Measurements from ENCODE around the gene GRK5. TPM values are rescaled to one million over a fixed set of nuclear protein-coding genes. Genes with fewer than 3 reads are reported as not detected.

The GRK5 gene
- total RNA-seq, 1 experiment from 2014 or later, result 2.3 TPM

DNA sequence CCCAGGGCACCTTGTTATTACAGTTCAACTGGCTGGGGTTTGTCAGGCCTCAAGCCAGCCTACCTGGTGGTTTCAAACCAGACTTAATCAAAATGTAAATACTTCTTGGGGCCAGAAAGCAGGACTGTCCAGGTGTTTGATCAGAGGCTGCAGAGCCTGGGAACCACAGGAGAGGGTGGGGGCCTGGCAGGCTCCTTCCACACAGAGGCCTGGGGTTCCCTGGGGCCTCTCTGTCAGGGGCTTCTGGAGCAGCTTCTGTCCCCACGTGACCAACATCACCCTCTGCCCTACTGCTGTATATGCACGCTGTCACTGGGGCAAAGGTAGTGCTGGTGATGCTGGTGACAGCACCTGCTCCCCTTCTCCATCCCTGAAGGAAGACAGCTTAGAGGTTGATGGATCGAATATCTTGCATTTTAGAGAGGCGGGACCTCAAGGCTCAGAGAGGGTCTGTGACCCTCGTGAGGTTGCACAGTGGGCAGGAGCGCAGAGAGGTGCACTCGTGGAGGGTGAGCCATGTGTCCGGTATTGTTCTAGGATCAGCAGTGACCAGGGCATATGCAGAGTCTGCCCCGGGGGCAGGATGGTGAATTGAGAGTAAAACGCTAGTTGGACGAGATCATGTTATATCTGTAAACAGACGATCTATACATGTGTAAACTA is 95.4 kb downstream of the GRK5 start:
- DNase-seq (ENCODE audit: low spot score) (no peak), ATAC-seq (no peak)
- H3K4me1 Mint-ChIP-seq, result peaks cover 10% of the 10 kb centered on the region; the same call in 1 of the 2 replicates
- H3K27ac Mint-ChIP-seq, result no peak overlapping the region
- peaks cover 3% of the 10 kb centered on the region for H3K9me3 Mint-ChIP-seq
- ChIA-PET CTCF (interaction anchor here (0.5 to 1.6 kb wide), 6 partner anchors 13 to 143 kb away, joined by 3 to 8 read pairs (median 3); partner anchors contain the start of gene GRK5), POLR2A (no interaction called here)
- TF ChIP-seq GABPB1 (CRISPR knock-in tag; IDR thresholded peaks at IDR 0.05) (no peak), NR2C2 (CRISPR knock-in tag; IDR thresholded peaks at IDR 0.05) (no peak), NFYB (CRISPR knock-in tag; conservative IDR thresholded peaks at IDR 0.05; ENCODE audit: low read depth) (no peak), KAT7 (CRISPR knock-in tag; IDR thresholded peaks at IDR 0.05; ENCODE audit: borderline replicate concordance) (no peak), SP1 (CRISPR knock-in tag; conservative IDR thresholded peaks at IDR 0.05) (no peak), ETV6 (CRISPR knock-in tag; IDR thresholded peaks at IDR 0.05) (no peak), TCF7 (CRISPR knock-in tag; IDR thresholded peaks at IDR 0.05; ENCODE audit: low read depth) (no peak), RORB (CRISPR knock-in tag; IDR thresholded peaks at IDR 0.05) (no peak), AFF4 (CRISPR knock-in tag; IDR thresholded peaks at IDR 0.05; ENCODE audit: borderline replicate concordance) (no peak)
- TF ChIP-seq, protein P1, sequence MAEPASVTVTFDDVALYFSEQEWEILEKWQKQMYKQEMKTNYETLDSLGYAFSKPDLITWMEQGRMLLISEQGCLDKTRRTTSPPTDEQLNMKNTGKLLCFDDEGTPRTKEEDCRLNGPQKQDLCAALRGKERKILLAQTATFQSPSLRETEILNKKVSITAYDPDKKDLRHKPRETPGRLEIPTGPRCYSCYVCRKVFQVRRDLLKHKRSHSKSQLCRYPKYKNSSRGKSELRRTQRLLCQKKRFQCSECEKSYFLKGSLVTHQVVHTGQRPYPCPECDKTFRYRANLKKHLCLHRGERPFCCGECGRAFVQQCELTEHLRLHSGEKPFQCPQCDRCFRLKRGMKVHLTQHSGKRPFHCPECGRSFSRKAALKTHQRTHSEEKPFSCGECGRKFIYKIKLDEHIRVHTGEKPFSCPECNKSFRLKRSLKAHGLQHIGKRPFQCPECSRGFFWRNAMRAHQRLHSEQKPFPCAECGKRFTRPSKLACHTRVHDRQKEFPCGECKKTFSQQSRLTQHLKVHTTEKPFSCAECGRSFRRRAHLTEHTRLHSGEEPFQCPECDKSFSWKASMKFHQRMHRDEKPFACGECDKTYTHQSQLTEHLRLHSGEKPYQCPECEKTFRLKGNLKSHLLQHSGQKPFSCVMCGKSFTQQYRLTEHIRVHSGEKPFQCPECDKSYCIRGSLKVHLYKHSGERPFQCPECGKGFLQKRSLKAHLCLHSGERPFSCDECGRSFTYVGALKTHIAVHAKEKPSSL (CRISPR knock-in tag; conservative IDR thresholded peaks at IDR 0.05), result no peak
- TF ChIP-seq, protein P2, sequence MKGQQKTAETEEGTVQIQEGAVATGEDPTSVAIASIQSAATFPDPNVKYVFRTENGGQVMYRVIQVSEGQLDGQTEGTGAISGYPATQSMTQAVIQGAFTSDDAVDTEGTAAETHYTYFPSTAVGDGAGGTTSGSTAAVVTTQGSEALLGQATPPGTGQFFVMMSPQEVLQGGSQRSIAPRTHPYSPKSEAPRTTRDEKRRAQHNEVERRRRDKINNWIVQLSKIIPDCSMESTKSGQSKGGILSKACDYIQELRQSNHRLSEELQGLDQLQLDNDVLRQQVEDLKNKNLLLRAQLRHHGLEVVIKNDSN (CRISPR knock-in tag; IDR thresholded peaks at IDR 0.05), result no peak
- no peaks in the 10 kb centered on the region; the same call in 1 of the 2 replicates for H3K36me3 Mint-ChIP-seq
- H3K27me3 Mint-ChIP-seq (ENCODE audit: low read depth), result peaks cover 2% of the 10 kb centered on the region; the same call in 1 of the 2 replicates
- no peak overlapping the region for H3K4me3 Mint-ChIP-seq

DNA sequence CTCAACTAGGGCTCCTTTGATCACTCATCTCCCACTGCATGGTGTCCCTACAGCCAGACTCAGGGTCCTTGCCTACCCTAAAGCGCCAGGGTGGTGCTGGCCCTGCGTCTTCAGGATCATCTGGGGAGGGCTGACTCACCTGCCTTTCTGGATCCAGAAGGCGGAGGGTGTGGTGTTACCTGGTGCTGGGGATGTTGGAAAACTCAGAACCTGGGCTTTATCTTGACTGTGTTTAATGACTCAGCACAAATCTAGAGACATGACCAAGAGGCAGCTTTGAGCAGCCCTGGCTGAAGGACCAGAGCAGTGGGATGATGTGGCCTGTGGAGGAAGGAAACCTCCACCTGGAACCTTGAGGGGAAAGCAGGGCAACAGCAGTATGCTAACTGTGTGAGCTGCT is 96.5 kb downstream of the GRK5 start:
- CTCF ChIA-PET, result interaction anchor here (0.7 kb wide), 1 partner anchor 163 kb away, joined by 5 read pairs; no protein-coding TSS in a partner anchor
- TF ChIP-seq, protein P3, sequence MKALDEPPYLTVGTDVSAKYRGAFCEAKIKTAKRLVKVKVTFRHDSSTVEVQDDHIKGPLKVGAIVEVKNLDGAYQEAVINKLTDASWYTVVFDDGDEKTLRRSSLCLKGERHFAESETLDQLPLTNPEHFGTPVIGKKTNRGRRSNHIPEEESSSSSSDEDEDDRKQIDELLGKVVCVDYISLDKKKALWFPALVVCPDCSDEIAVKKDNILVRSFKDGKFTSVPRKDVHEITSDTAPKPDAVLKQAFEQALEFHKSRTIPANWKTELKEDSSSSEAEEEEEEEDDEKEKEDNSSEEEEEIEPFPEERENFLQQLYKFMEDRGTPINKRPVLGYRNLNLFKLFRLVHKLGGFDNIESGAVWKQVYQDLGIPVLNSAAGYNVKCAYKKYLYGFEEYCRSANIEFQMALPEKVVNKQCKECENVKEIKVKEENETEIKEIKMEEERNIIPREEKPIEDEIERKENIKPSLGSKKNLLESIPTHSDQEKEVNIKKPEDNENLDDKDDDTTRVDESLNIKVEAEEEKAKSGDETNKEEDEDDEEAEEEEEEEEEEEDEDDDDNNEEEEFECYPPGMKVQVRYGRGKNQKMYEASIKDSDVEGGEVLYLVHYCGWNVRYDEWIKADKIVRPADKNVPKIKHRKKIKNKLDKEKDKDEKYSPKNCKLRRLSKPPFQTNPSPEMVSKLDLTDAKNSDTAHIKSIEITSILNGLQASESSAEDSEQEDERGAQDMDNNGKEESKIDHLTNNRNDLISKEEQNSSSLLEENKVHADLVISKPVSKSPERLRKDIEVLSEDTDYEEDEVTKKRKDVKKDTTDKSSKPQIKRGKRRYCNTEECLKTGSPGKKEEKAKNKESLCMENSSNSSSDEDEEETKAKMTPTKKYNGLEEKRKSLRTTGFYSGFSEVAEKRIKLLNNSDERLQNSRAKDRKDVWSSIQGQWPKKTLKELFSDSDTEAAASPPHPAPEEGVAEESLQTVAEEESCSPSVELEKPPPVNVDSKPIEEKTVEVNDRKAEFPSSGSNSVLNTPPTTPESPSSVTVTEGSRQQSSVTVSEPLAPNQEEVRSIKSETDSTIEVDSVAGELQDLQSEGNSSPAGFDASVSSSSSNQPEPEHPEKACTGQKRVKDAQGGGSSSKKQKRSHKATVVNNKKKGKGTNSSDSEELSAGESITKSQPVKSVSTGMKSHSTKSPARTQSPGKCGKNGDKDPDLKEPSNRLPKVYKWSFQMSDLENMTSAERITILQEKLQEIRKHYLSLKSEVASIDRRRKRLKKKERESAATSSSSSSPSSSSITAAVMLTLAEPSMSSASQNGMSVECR (CRISPR knock-in tag; IDR thresholded peaks at IDR 0.05; ENCODE audit: borderline replicate concordance), result no peak
- no peak for TF ChIP-seq GTF2I (CRISPR knock-in tag; conservative IDR thresholded peaks at IDR 0.05)
- no peak for TF ChIP-seq ZNF416 (CRISPR knock-in tag; IDR thresholded peaks at IDR 0.05)
- TF ChIP-seq NFATC4 (CRISPR knock-in tag; IDR thresholded peaks at IDR 0.05), result no peak
- no peak for TF ChIP-seq ZNF121 (CRISPR knock-in tag; IDR thresholded peaks at IDR 0.05)
- no peak for TF ChIP-seq PRRX2 (CRISPR knock-in tag; IDR thresholded peaks at IDR 0.05)
- no peak for TF ChIP-seq IRF2 (CRISPR knock-in tag; IDR thresholded peaks at IDR 0.05; ENCODE audit: borderline replicate concordance, low read depth)
- no peak for TF ChIP-seq ZNF219 (CRISPR knock-in tag; IDR thresholded peaks at IDR 0.05; ENCODE audit: borderline replicate concordance)
- TF ChIP-seq FOXK1 (CRISPR knock-in tag; IDR thresholded peaks at IDR 0.05), result no peak
- no peak for TF ChIP-seq STAT6 (CRISPR knock-in tag; conservative IDR thresholded peaks at IDR 0.05; ENCODE audit: low read depth)

More for the DNA sequence above, 96.5 kb downstream of the GRK5 start:
- no peak overlapping the region for H3K4me3 Mint-ChIP-seq
- DNase-seq (ENCODE audit: low spot score) (no peak), ATAC-seq (no peak)
- H3K36me3 Mint-ChIP-seq, result no peaks in the 10 kb centered on the region
- POLR2A ChIA-PET, result no interaction called here
- H3K4me1 Mint-ChIP-seq, result peaks cover 4% of the 10 kb centered on the region; the same call in 1 of the 2 replicates
- no peaks in the 10 kb centered on the region for H3K9me3 Mint-ChIP-seq
- no peaks in the 10 kb centered on the region for H3K27me3 Mint-ChIP-seq (ENCODE audit: low read depth)
- no peak overlapping the region for H3K27ac Mint-ChIP-seq
